NCI-H2196 (cell line): ENCODE results near the gene HYAL3.
A peak's percentile ranks its signal among the peaks of the same experiment; 100 is the strongest.

Source experiments
- DNase-seq: peaks from one replicate; lab custom pipeline; 2025; ENCODE audit not compliant: unreplicated experiment; lab: John Stamatoyannopoulos, UW

Gene HYAL3

GRCh38 chr3:50298836-50299637, at the start of gene HYAL3, which contains the start of gene NAA80:
HYAL3 (minus strand) TSS chr3:50299405; CDS start chr3:50295602, 3,803 bp downstream.
NAA80 (minus strand) TSS chr3:50299405; CDS start chr3:50297463, 1,942 bp downstream.
- peak; percentile 92 for DNase-seq

GRCh38 chr3:50347187-50347813, 48.1 kb upstream of the HYAL3 start:
- peak; percentile 53 for DNase-seq

GRCh38 chr3:50345586-50346234, 46.5 kb upstream of the HYAL3 start, which contains the start of gene ZMYND10:
ZMYND10 (minus strand) TSS chr3:50345732; CDS start chr3:50345579, 153 bp downstream.
- peak; percentile 40 for DNase-seq

- no peak for DNase-seq
These were observed 45.8 kb upstream of the HYAL3 start for GRCh38 chr3:50345008-50345407.

- no peak for DNase-seq
These were observed 43.8 kb upstream of the HYAL3 start for GRCh38 chr3:50342813-50343633.

- DNase-seq: no peak
These were observed 42.9 kb upstream of the HYAL3 start for GRCh38 chr3:50341996-50342650.

- DNase-seq: no peak
These were observed 42.3 kb upstream of the HYAL3 start for GRCh38 chr3:50341537-50341936.

GRCh38 chr3:50340448-50341329, 41.5 kb upstream of the HYAL3 start, which contains the start of gene RASSF1:
RASSF1 (minus strand) TSS chr3:50340836; CDS start chr3:50340805, 31 bp downstream.
- DNase-seq: no peak

- DNase-seq: no peak
These were observed 40.9 kb upstream of the HYAL3 start for GRCh38 chr3:50340147-50340447.

GRCh38 chr3:50339485-50340146, 40.4 kb upstream of the HYAL3 start:
- no peak for DNase-seq

GRCh38 chr3:50338965-50339364, 39.8 kb upstream of the HYAL3 start:
- DNase-seq: no peak

GRCh38 chr3:50337175-50337861, 38.1 kb upstream of the HYAL3 start:
- DNase-seq: peak; percentile 90

GRCh38 chr3:50336452-50337174, 37.4 kb upstream of the HYAL3 start:
- no peak for DNase-seq

GRCh38 chr3:50334339-50335075, 35.3 kb upstream of the HYAL3 start:
- DNase-seq: no peak

- DNase-seq: no peak
These were observed 34.6 kb upstream of the HYAL3 start for GRCh38 chr3:50333744-50334328.

GRCh38 chr3:50331364-50331907, 32.2 kb upstream of the HYAL3 start:
- DNase-seq: no peak
